SK-MEL-5 (cell line): Measurements from ENCODE around the gene CENPT. TPM values are rescaled to one million over a fixed set of nuclear protein-coding genes. Genes with fewer than 3 reads are reported as not detected.
"Not testable (repeated sequence)": the region's sequence is repeated elsewhere in the genome, so short reads cannot be mapped to it uniquely, and the experiment has no call there.

Source experiments
- DNase-seq: peaks from one replicate; pipeline ENCODE4 v3.0.0-alpha.2; 2016; ENCODE audit warnings: low read depth, low spot score
- in situ Hi-C: cut with HindIII; loops from 2 replicates; pipeline ENCODE4 v1.10.0; 2016; ENCODE audit warnings: low sequenced_read_pairs, high pct_unique_total_duplicates, low pct_unique_long_range_greater_than_20kb
- total RNA-seq: library from RNA; depleted of rRNA; stranded (reverse); fragments of >200 nt; shearing (Covaris generic); gene quantifications from 2 replicates; pipeline ENCODE4 v1.2.3, GENCODE V29; 2014

Gene CENPT
- total RNA-seq, 1 experiment from 2014 or later, result 10.2 TPM

GRCh38 chr16:67858500-67858899 is 11.0 kb upstream of the CENPT start:
- in situ Hi-C loops, result no loop called here
- DNase-seq, result no peak

GRCh38 chr16:67857547-67858233 is 10.2 kb upstream of the CENPT start:
- in situ Hi-C loops, result no loop called here
- DNase-seq, result no peak

GRCh38 chr16:67856927-67857546 is 9.5 kb upstream of the CENPT start:
- in situ Hi-C loops, result no loop called here
- DNase-seq, result no peak

GRCh38 chr16:67855789-67856188 is 8.3 kb upstream of the CENPT start:
- in situ Hi-C loops, result no loop called here
- no peak for DNase-seq

GRCh38 chr16:67853670-67854069 is 6.2 kb upstream of the CENPT start:
- no peak for DNase-seq

GRCh38 chr16:67848118-67848517 is 625 bp upstream of the CENPT start:
- in situ Hi-C loops, result no loop called here
- no peak for DNase-seq

More at GRCh38 chr16:67853670-67854069, 6.2 kb upstream of the CENPT start:
- in situ Hi-C loops, result no loop called here

- DNase-seq, result peak; percentile 93
These were observed 1.0 kb downstream of the CENPT start, which contains the start of gene NUTF2 for GRCh38 chr16:67846320-67847063. NUTF2 (plus strand) TSS chr16:67846933; CDS start chr16:67865131, 18,198 bp downstream.

GRCh38 chr16:67846063-67846319 is 1.5 kb downstream of the CENPT start:
- in situ Hi-C loops, result no loop called here
- no peak for DNase-seq

More at GRCh38 chr16:67846320-67847063, 1.0 kb downstream of the CENPT start, which contains the start of gene NUTF2:
- in situ Hi-C loops, result no loop called here

GRCh38 chr16:67845291-67846062 is 2.0 kb downstream of the CENPT start:
- in situ Hi-C loops, result no loop called here
- no peak for DNase-seq

GRCh38 chr16:67844497-67844896 is 3.0 kb downstream of the CENPT start:
- no peak for DNase-seq
- in situ Hi-C loops, result no loop called here

GRCh38 chr16:67843343-67843765 is 4.1 kb downstream of the CENPT start:
- no peak for DNase-seq
- in situ Hi-C loops, result no loop called here

- DNase-seq, result peak; percentile 28
- in situ Hi-C loops, result no loop called here
These were observed 4.8 kb downstream of the CENPT start for GRCh38 chr16:67842509-67843342.

- in situ Hi-C loops, result no loop called here
- DNase-seq, result peak; percentile 95
These were observed 5.5 kb downstream of the CENPT start, which contains the start of gene THAP11 for GRCh38 chr16:67841816-67842508. THAP11 (plus strand) TSS chr16:67842320; CDS start chr16:67842555, 235 bp downstream.

GRCh38 chr16:67841198-67841815 is 6.2 kb downstream of the CENPT start:
- in situ Hi-C loops, result no loop called here
- no peak for DNase-seq

- no peak for DNase-seq
- in situ Hi-C loops, result no loop called here
These were observed 9.7 kb downstream of the CENPT start for GRCh38 chr16:67837811-67838210.

- in situ Hi-C loops, DNase-seq: not testable (repeated sequence)
These were observed 10.3 kb downstream of the CENPT start for GRCh38 chr16:67837190-67837589.
